ENCODE measurements around the gene MRPS18C. TPM values are rescaled to one million over a fixed set of nuclear protein-coding genes. Genes with fewer than 3 reads are reported as not detected.

MRPS18C gene
- polyA plus RNA-seq (2012; ENCODE audit: insufficient read depth, insufficient read length, low read depth) = 127 TPM

- no peak for TF ChIP-seq CTCF (IDR thresholded peaks at IDR 0.05; ENCODE audit: low read depth, low read length)
- peak; percentile 97 for DNase-seq
- no peaks in the 10 kb centered on the region for H3K9me3 ChIP-seq
- peak within 1 kb of the TSS; percentile 99 for H3K4me3 ChIP-seq (ENCODE audit: low read depth, low read length)
- H3K4me1 ChIP-seq = no peaks in the 10 kb centered on the region
- H3K36me3 ChIP-seq = peaks cover 22% of the 10 kb centered on the region
- H3K27me3 ChIP-seq = no peaks in the 10 kb centered on the region
Measured at GRCh38 chr4:83455281-83456183, at the start of gene MRPS18C, which contains the start of gene HELQ. TSS of gene MRPS18C (plus strand) at chr4:83456058. CDS start at chr4:83456078, 20 bp downstream. TSS of gene HELQ (minus strand) at chr4:83455823. CDS start at chr4:83455693, 130 bp downstream.

- no peak for DNase-seq
- no peaks in the 10 kb centered on the region for H3K27me3 ChIP-seq
- H3K4me3 ChIP-seq (ENCODE audit: low read depth, low read length) = no peak overlapping the region
- H3K36me3 ChIP-seq = no peaks in the 10 kb centered on the region; the same call in 1 of the 2 replicates
- H3K9me3 ChIP-seq = no peaks in the 10 kb centered on the region
- H3K4me1 ChIP-seq = no peaks in the 10 kb centered on the region
- no peak for TF ChIP-seq CTCF (IDR thresholded peaks at IDR 0.05; ENCODE audit: low read depth, low read length)
Measured at GRCh38 chr4:83408908-83409307, 47.0 kb upstream of the MRPS18C start.

GRCh38 chr4:83413676-83414075 is 42.2 kb upstream of the MRPS18C start:
- no peaks in the 10 kb centered on the region for H3K4me1 ChIP-seq
- no peak for DNase-seq
- no peaks in the 10 kb centered on the region for H3K27me3 ChIP-seq
- no peaks in the 10 kb centered on the region for H3K9me3 ChIP-seq
- TF ChIP-seq CTCF (IDR thresholded peaks at IDR 0.05; ENCODE audit: low read depth, low read length) = no peak
- H3K4me3 ChIP-seq (ENCODE audit: low read depth, low read length) = no peak overlapping the region
- peaks cover 6% of the 10 kb centered on the region for H3K36me3 ChIP-seq

GRCh38 chr4:83417566-83417965 is 38.3 kb upstream of the MRPS18C start:
- no peaks in the 10 kb centered on the region for H3K4me1 ChIP-seq
- no peak for DNase-seq
- peaks cover 12% of the 10 kb centered on the region for H3K36me3 ChIP-seq
- no peak overlapping the region for H3K4me3 ChIP-seq (ENCODE audit: low read depth, low read length)
- no peak for TF ChIP-seq CTCF (IDR thresholded peaks at IDR 0.05; ENCODE audit: low read depth, low read length)
- no peaks in the 10 kb centered on the region for H3K9me3 ChIP-seq
- no peaks in the 10 kb centered on the region for H3K27me3 ChIP-seq

GRCh38 chr4:83418211-83418610 is 37.6 kb upstream of the MRPS18C start:
- DNase-seq = no peak
- peaks cover 15% of the 10 kb centered on the region for H3K36me3 ChIP-seq
- no peaks in the 10 kb centered on the region for H3K27me3 ChIP-seq
- no peaks in the 10 kb centered on the region for H3K9me3 ChIP-seq
- no peak for TF ChIP-seq CTCF (IDR thresholded peaks at IDR 0.05; ENCODE audit: low read depth, low read length)
- no peaks in the 10 kb centered on the region for H3K4me1 ChIP-seq
- H3K4me3 ChIP-seq (ENCODE audit: low read depth, low read length) = no peak overlapping the region

GRCh38 chr4:83431200-83431599 is 24.7 kb upstream of the MRPS18C start:
- no peaks in the 10 kb centered on the region for H3K27me3 ChIP-seq
- no peak overlapping the region for H3K4me3 ChIP-seq (ENCODE audit: low read depth, low read length)
- TF ChIP-seq CTCF (IDR thresholded peaks at IDR 0.05; ENCODE audit: low read depth, low read length) = no peak
- DNase-seq = no peak
- H3K9me3 ChIP-seq = no peaks in the 10 kb centered on the region
- no peaks in the 10 kb centered on the region for H3K4me1 ChIP-seq
- H3K36me3 ChIP-seq = peaks cover 9% of the 10 kb centered on the region

Measured in BE2C (cell line).